HepG2 (cell line): ENCODE data around the gene GPR179. TPM values are rescaled to one million over a fixed set of nuclear protein-coding genes. Genes with fewer than 3 reads are reported as not detected.
A peak's percentile ranks its signal among the peaks of the same experiment; 100 is the strongest.

Experiments
- ATAC-seq: fragments of 200-7000 bp; cut with Tn5 transposase; 3 replicates; pipeline ENCODE4 v1.9.1; 2020; ENCODE audit warnings: mild to moderate bottlenecking, moderate library complexity
- BruUV-seq: library from RNA; stranded (reverse); fragments of 400-500 nt; replicated peaks from 2 replicates; lab custom pipeline; 2021; lab: Mats Ljungman, UMichigan
- CTCF ChIA-PET: fragments of 300-600 bp; formaldehyde crosslinking; extraction: SDS; loops from one replicate; lab custom pipeline; 2021; ENCODE audit warnings: low total read pairs, inconsistent platforms, low intra/inter-chr PET ratio; lab: Yijun Ruan, JAX
- POLR2A ChIA-PET: fragments of 350-600 bp; sonication (Branson Sonifier 250); formaldehyde crosslinking; loops from one replicate; lab custom pipeline; 2020; ENCODE audit warnings: antibody characterized with exemption, inconsistent platforms; lab: Yijun Ruan, JAX
- DNase-seq: peaks from one replicate; pipeline ENCODE4 v3.0.0-alpha.2; 2015; ENCODE audit warnings: low spot score
- FAIRE-seq: peaks from 3 replicates; lab custom pipeline; 2011; peaks lifted over from hg19 to GRCh38; lab: Jason Lieb, UNC
- H2AFZ ChIP-seq: one replicate; pipeline ENCODE4 v1.6.1; 2011; ENCODE audit warnings: low read length, inconsistent platforms
- H3K27ac ChIP-seq: fragments of 300-600 bp; 3 replicates; pipeline ENCODE4 v1.8.0; 2011; ENCODE audit warnings: mixed run types, mild to moderate bottlenecking, mixed read lengths, low read length, inconsistent platforms; ENCODE audit not compliant: insufficient read depth; ENCODE audit errors: extremely low read length
- H3K27me3 ChIP-seq, 2 experiments: fragments of 200-600 bp in 1 of 2; 2 replicates in 1 of 2; 3 replicates in 1 of 2; pipeline versions ENCODE4 v1.6.0 to v1.8.0; 2011; ENCODE audit warnings: low read length in 2 of 2, mild to moderate bottlenecking in 2 of 2, moderate library complexity in 2 of 2, inconsistent platforms in 1 of 2; ENCODE audit not compliant: insufficient read depth in 2 of 2, control insufficient read depth in 1 of 2
- H3K36me3 ChIP-seq, 2 experiments: fragments of 200-600 bp in 1 of 2; replicated peaks in 1 of 2; 2 replicates in 1 of 2; 3 replicates in 1 of 2; pipeline versions ENCODE4 v1.5.1 to v1.8.0; 2011; ENCODE audit warnings: low read length in 2 of 2, inconsistent platforms in 1 of 2; ENCODE audit not compliant: insufficient read depth in 2 of 2, control insufficient read depth in 1 of 2
- H3K4me1 ChIP-seq: 2 replicates; pipeline ENCODE4 v1.5.1; 2012; ENCODE audit warnings: low read length, inconsistent platforms; ENCODE audit not compliant: insufficient read depth
- H3K4me2 ChIP-seq: 2 replicates; pipeline ENCODE4 v1.6.0; 2011; ENCODE audit warnings: low read depth, low read length, inconsistent platforms
- H3K4me3 ChIP-seq, 3 experiments: fragments of 200-600 bp in 1 of 3; sonication (generic), shearing (Covaris generic) in 1 of 3; replicated peaks in 1 of 3; 2 replicates each; pipeline ENCODE4 v1.5.1; 2011 to 2016; ENCODE audit warnings: low read length in 3 of 3, inconsistent platforms in 2 of 3, low read depth in 2 of 3, mild to moderate bottlenecking in 2 of 3, control low read depth in 1 of 3, mixed read lengths in 1 of 3; ENCODE audit not compliant: insufficient read depth in 1 of 3
- H3K79me2 ChIP-seq: one replicate; pipeline ENCODE4 v1.6.1; 2011; ENCODE audit warnings: low read length, inconsistent platforms; ENCODE audit not compliant: insufficient read depth
- H3K9ac ChIP-seq: 2 replicates; pipeline ENCODE4 v1.6.0; 2011; ENCODE audit warnings: mild to moderate bottlenecking, low read depth, low read length, inconsistent platforms; ENCODE audit not compliant: insufficient read depth
- H3K9me3 ChIP-seq: 2 replicates; pipeline ENCODE4 v1.5.1; 2012; ENCODE audit warnings: mild to moderate bottlenecking, low read length
- H4K20me1 ChIP-seq: 2 replicates; pipeline ENCODE4 v1.6.0; 2011; ENCODE audit warnings: inconsistent platforms, mild to moderate bottlenecking, low read length, moderate library complexity; ENCODE audit not compliant: insufficient read depth
- CHD4 ChIP-seq: fragments of 200-600 bp; sonication (generic); IDR thresholded peaks from 2 replicates; pipeline ENCODE4 v1.7.0; 2017; ENCODE audit warnings: mild to moderate bottlenecking, low read length, borderline replicate concordance
- FOSL2 ChIP-seq: sonication (generic); formaldehyde crosslinking; IDR thresholded peaks from 2 replicates; pipeline ENCODE4 v1.4.0; 2020; ENCODE audit warnings: missing genetic modification reagents
- KDM3A ChIP-seq: IDR thresholded peaks from 2 replicates; pipeline ENCODE4 v1.6.1; 2018; ENCODE audit warnings: low read depth, missing compliant biosample characterization
- MBNL3 ChIP-seq: fragments of 250-450 bp; sonication (Bioruptor Pico); conservative IDR thresholded peaks from 2 replicates; pipeline ENCODE4 v1.8.0; 2022; ENCODE audit warnings: mild to moderate bottlenecking, inconsistent platforms
- PPARG ChIP-seq: conservative IDR thresholded peaks from 2 replicates; pipeline ENCODE4 v1.6.1; 2016; ENCODE audit warnings: missing biosample characterization, missing genetic modification reagents
- REL ChIP-seq: sonication (generic); formaldehyde crosslinking; conservative IDR thresholded peaks from 2 replicates; pipeline ENCODE4 v1.8.0; 2022; ENCODE audit warnings: mild to moderate bottlenecking, missing genetic modification reagents, moderate library complexity
- SMAD3 ChIP-seq: sonication (generic); formaldehyde crosslinking; IDR thresholded peaks from 2 replicates; pipeline ENCODE4 v1.4.0; 2020; ENCODE audit warnings: missing genetic modification reagents
- TIGD3 ChIP-seq: sonication (generic); formaldehyde crosslinking; IDR thresholded peaks from 2 replicates; pipeline ENCODE4 v1.5.1; 2020; ENCODE audit warnings: mild to moderate bottlenecking, missing genetic modification reagents, borderline replicate concordance
- ZFY ChIP-seq: sonication (generic); formaldehyde crosslinking; IDR thresholded peaks from 2 replicates; pipeline ENCODE4 v1.4.0; 2020; ENCODE audit warnings: missing genetic modification reagents
- ZMYM2 ChIP-seq: sonication (generic); formaldehyde crosslinking; IDR thresholded peaks from 2 replicates; pipeline ENCODE4 v1.8.0; 2022; ENCODE audit warnings: mild to moderate bottlenecking, missing genetic modification reagents
- ZNF24 ChIP-seq: fragments of 450-650 bp; IDR thresholded peaks from 2 replicates; pipeline ENCODE4 v1.6.1; 2017; ENCODE audit warnings: antibody characterized with exemption, mild to moderate bottlenecking
- ZNF672 ChIP-seq: sonication (generic); formaldehyde crosslinking; IDR thresholded peaks from 2 replicates; pipeline ENCODE4 v1.8.1; 2022; ENCODE audit warnings: missing genetic modification reagents
- ZNF792 ChIP-seq: IDR thresholded peaks from 2 replicates; pipeline ENCODE4 v1.6.1; 2016
- WGBS: methylation state at CpG from one replicate; pipeline ENCODE4 v1.1.6; 2017; ENCODE audit warnings: low lambda C conversion rate; 5-methylcytosine and 5-hydroxymethylcytosine counted together
- in situ Hi-C: cut with HindIII; loops from 2 replicates; pipeline ENCODE4 v1.10.0; 2017; ENCODE audit warnings: low pct_unique_long_range_greater_than_20kb; ENCODE audit not compliant: extremely low pct_ligation_motif_present
- intact Hi-C: fragments of 100-400 bp; cut with micrococcal nuclease; formaldehyde crosslinking; loops from one replicate; pipeline ENCODE4 v1.10.0; 2022; ENCODE audit not compliant: unreplicated experiment
- polyA plus RNA-seq, 8 experiments: library from polyadenylated mRNA; depleted of rRNA in 3 of 8; stranded (reverse) in 7 of 8; unstranded in 1 of 8; fragments of >200 nt; fragmentation: Illumina TruSeq in 4 of 8; extraction: Trizol in 4 of 8; gene quantifications; 2 replicates each; pipeline versions ENCODE4 v1.2.1 to v1.2.3, GENCODE V29; 2011 to 2016; ENCODE audit warnings: low read depth in 4 of 8, missing spikeins in 1 of 8, mixed read lengths in 1 of 8; ENCODE audit not compliant: insufficient read depth in 1 of 8
- total RNA-seq, 5 experiments: library from RNA; depleted of rRNA; stranded (reverse); fragments of >200 nt; fragmentation: Illumina TruSeq; extraction: Trizol; gene quantifications; 2 replicates each; pipeline ENCODE4 v1.2.3, GENCODE V29; 2016; ENCODE audit warnings: low read depth in 1 of 5
- TF ChIP-seq, protein P1 (sequence below), 2 experiments: sonication (generic) in 1 of 2; formaldehyde crosslinking in 1 of 2; IDR thresholded peaks; 2 replicates each; pipeline versions ENCODE4 v1.4.0 to v1.6.1; 2016 to 2020; ENCODE audit warnings: borderline replicate concordance in 1 of 2, low read depth in 1 of 2, mild to moderate bottlenecking in 1 of 2, missing genetic modification reagents in 1 of 2

Gene GPR179
- total and polyA plus RNA-seq, 2 of the 13 experiments (the other 11 are each of a cell fraction or from before 2014, with no cell fraction given): 0.03 TPM; not detected in 1

- H3K27me3 ChIP-seq: no peaks in the 10 kb centered on the region
- H3K4me3 ChIP-seq: peak overlapping the region; percentile 2 to 36 (median 26); a peak in 5 of 6 replicates
- POLR2A ChIA-PET: interaction anchor here (1.3 to 2.6 kb wide), 3 partner anchors 7 to 57 kb away, joined by 5 to 15 read pairs (median 12); partner anchors contain the start of gene SOCS7
- H3K36me3 ChIP-seq: peaks cover 4 to 22% of the 10 kb centered on the region in 2 experiments; a peak in 4 of 5 replicates
- 49% methylated on average over 9 of the region's 9 CpGs for WGBS
- BruUV-seq: no TSS peak
- peak overlapping the region; percentile 63 for H3K27ac ChIP-seq
- DNase-seq (peak; percentile 34), FAIRE-seq (no peak), ATAC-seq (peak; percentile 62)
- intact Hi-C loops: no loop called here
- peak overlapping the region; percentile 67 for H3K4me2 ChIP-seq
- CTCF ChIA-PET: no interaction called here
- in situ Hi-C loops: no loop called here
- no peak overlapping the region for H2AFZ ChIP-seq
- H3K79me2 ChIP-seq: peaks cover 72% of the 10 kb centered on the region
- peak overlapping the region; percentile 40 for H3K9ac ChIP-seq
- H3K4me1 ChIP-seq: peaks cover 62% of the 10 kb centered on the region
- no peaks in the 10 kb centered on the region for H3K9me3 ChIP-seq
- H4K20me1 ChIP-seq: peaks cover 9% of the 10 kb centered on the region; the same call in 1 of the 2 replicates
- TF ChIP-seq TIGD3 (no peak), REL (no peak), ZNF24 (no peak), ZMYM2 (CRISPR knock-in tag) (no peak), SMAD3 (0 out of 2 replicates have a peak, but pooled peaks have one; percentile 12), CHD4 (no peak), KDM3A (CRISPR knock-in tag) (no peak), ZFY (CRISPR knock-in tag) (no peak), MBNL3 (CRISPR knock-in tag) (no peak), PPARG (0 out of 2 replicates have a peak, but pooled peaks have one; percentile 15), FOSL2 (no peak), ZNF672 (no peak), ZNF792 (CRISPR knock-in tag) (no peak)
- TF ChIP-seq, protein P1, sequence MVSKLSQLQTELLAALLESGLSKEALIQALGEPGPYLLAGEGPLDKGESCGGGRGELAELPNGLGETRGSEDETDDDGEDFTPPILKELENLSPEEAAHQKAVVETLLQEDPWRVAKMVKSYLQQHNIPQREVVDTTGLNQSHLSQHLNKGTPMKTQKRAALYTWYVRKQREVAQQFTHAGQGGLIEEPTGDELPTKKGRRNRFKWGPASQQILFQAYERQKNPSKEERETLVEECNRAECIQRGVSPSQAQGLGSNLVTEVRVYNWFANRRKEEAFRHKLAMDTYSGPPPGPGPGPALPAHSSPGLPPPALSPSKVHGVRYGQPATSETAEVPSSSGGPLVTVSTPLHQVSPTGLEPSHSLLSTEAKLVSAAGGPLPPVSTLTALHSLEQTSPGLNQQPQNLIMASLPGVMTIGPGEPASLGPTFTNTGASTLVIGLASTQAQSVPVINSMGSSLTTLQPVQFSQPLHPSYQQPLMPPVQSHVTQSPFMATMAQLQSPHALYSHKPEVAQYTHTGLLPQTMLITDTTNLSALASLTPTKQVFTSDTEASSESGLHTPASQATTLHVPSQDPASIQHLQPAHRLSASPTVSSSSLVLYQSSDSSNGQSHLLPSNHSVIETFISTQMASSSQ (IDR thresholded peaks at IDR 0.05; ENCODE audit: low read depth): no peak
- TF ChIP-seq, protein P1 (CRISPR knock-in tag; IDR thresholded peaks at IDR 0.05; ENCODE audit: borderline replicate concordance): no peak
Observed at GRCh38 chr17:38358586-38359513, 15.1 kb upstream of the GPR179 start.
